Neutrophil (primary cell): ENCODE data around the gene SLFNL1.

Source experiments
- H3K27ac ChIP-seq: fragments of 200-600 bp; sonication (generic); 2 replicates; pipeline ENCODE4 v1.5.1; 2016; ENCODE audit warnings: mild to moderate bottlenecking, moderate library complexity
- H3K27me3 ChIP-seq: fragments of 200-600 bp; sonication (generic); 2 replicates; pipeline ENCODE4 v1.6.0; 2016; ENCODE audit warnings: mild to moderate bottlenecking
- H3K36me3 ChIP-seq: fragments of 200-600 bp; sonication (generic); 2 replicates; pipeline ENCODE4 v1.5.1; 2017
- H3K4me1 ChIP-seq, 2 experiments: fragments of 200-600 bp in 1 of 2; sonication (generic) in 1 of 2; 1 replicate in 1 of 2; 2 replicates in 1 of 2; pipeline versions ENCODE4 v1.5.1 to v1.6.1; 2013 to 2016; ENCODE audit warnings: low read depth in 1 of 2, low read length in 1 of 2, mild to moderate bottlenecking in 1 of 2, moderate library complexity in 1 of 2; ENCODE audit not compliant: control insufficient read depth in 1 of 2, insufficient read depth in 1 of 2
- H3K4me3 ChIP-seq, 2 experiments: fragments of 200-600 bp in 1 of 2; sonication (generic) in 1 of 2; 1 replicate in 1 of 2; 2 replicates in 1 of 2; pipeline ENCODE4 v1.5.1; 2013 to 2016; ENCODE audit warnings: low read depth in 1 of 2, low read length in 1 of 2, mild to moderate bottlenecking in 1 of 2, moderate library complexity in 1 of 2
- H3K9me3 ChIP-seq: fragments of 200-600 bp; sonication (generic); 2 replicates; pipeline ENCODE4 v1.5.1; 2016
- TF ChIP-seq, protein P1 (sequence below): fragments of 200-600 bp; sonication (generic); IDR thresholded peaks from 2 replicates; pipeline ENCODE4 v1.5.1; 2016; ENCODE audit warnings: antibody characterized with exemption

SLFNL1 gene

DNA sequence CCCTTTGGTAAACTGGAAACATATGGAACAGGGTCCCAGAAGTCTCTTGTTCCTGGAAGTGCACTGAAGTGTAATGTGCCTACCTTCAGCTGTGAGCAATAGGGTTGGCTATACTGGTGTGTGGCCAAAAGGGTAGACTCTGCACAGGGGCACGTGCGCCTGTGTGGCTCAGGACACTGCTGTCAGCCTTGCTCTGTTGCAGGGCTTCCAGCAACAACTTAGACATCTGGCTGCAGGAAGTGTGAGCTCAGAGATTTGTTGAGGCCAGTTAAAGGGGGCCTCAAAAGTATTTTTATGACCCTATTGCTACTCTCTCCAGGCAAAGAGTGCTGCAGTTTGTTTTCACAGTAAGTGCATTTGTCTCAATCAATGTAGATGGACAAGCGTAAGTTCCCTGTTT, 34.6 kb downstream of the SLFNL1 start:
- TF ChIP-seq, protein P1, sequence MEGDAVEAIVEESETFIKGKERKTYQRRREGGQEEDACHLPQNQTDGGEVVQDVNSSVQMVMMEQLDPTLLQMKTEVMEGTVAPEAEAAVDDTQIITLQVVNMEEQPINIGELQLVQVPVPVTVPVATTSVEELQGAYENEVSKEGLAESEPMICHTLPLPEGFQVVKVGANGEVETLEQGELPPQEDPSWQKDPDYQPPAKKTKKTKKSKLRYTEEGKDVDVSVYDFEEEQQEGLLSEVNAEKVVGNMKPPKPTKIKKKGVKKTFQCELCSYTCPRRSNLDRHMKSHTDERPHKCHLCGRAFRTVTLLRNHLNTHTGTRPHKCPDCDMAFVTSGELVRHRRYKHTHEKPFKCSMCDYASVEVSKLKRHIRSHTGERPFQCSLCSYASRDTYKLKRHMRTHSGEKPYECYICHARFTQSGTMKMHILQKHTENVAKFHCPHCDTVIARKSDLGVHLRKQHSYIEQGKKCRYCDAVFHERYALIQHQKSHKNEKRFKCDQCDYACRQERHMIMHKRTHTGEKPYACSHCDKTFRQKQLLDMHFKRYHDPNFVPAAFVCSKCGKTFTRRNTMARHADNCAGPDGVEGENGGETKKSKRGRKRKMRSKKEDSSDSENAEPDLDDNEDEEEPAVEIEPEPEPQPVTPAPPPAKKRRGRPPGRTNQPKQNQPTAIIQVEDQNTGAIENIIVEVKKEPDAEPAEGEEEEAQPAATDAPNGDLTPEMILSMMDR: no peak
- no peaks in the 10 kb centered on the region for H3K27me3 ChIP-seq
- peaks cover 26% of the 10 kb centered on the region for H3K36me3 ChIP-seq

DNA sequence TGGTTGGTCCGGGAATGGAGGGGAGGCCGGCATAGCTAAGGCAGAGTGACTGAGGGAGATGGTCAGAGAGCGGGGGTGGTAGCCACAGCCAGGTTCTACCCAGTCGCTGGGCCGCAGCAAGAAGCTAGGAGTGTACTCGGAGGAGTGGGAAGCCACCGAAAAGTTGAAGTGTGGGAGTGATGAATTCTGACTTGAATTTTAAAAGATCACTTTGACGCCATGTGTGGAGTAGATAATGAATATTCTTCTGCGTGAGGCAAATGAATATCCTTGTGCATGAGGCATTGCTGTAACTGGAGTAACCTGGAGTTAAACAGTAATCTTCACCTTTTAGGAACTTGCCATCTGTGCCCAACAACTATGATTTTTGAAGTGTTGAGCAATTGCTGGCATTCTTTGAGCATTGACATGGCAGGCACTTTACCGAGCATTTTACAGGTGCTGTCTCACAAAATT, 35.2 kb downstream of the SLFNL1 start:
- H3K4me3 ChIP-seq: no peak overlapping the region
- H3K27me3 ChIP-seq: no peaks in the 10 kb centered on the region
- TF ChIP-seq, protein P1: no peak
- no peak overlapping the region for H3K27ac ChIP-seq
- H3K36me3 ChIP-seq: peaks cover 26% of the 10 kb centered on the region
- no peaks in the 10 kb centered on the region for H3K9me3 ChIP-seq
- no peaks in the 10 kb centered on the region for H3K4me1 ChIP-seq

More for the DNA sequence above, 34.6 kb downstream of the SLFNL1 start:
- Histone ChIP-seq H3K4me3 (no peak overlapping the region), H3K4me1 (no peaks in the 10 kb centered on the region), H3K27ac (no peak overlapping the region), H3K9me3 (no peaks in the 10 kb centered on the region)

DNA sequence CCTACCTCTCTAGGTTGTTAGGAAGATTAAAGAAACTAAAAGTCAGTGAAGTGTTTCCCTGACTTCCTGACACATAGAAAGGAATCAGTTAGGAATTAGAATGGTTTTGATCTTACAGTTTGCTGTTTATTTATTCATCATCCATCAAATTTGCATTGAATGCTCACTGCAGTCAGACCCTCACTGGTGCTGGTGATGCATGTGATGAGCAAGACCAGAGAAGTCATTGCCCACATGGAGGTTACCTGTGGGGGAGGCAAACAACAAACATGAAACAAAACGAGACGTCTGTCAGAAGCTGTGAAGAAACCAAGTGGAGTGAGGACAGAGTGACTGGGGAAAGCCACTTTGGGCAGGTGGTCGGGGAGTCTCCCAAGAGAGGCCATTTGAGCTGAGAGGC, 35.6 kb downstream of the SLFNL1 start:
- TF ChIP-seq, protein P1: no peak
- Histone ChIP-seq H3K4me3 (no peak overlapping the region), H3K27ac (no peak overlapping the region), H3K36me3 (peaks cover 26% of the 10 kb centered on the region), H3K4me1 (peaks cover under 1 to 2% of the 10 kb centered on the region in 2 experiments), H3K9me3 (no peaks in the 10 kb centered on the region), H3K27me3 (no peaks in the 10 kb centered on the region)

DNA sequence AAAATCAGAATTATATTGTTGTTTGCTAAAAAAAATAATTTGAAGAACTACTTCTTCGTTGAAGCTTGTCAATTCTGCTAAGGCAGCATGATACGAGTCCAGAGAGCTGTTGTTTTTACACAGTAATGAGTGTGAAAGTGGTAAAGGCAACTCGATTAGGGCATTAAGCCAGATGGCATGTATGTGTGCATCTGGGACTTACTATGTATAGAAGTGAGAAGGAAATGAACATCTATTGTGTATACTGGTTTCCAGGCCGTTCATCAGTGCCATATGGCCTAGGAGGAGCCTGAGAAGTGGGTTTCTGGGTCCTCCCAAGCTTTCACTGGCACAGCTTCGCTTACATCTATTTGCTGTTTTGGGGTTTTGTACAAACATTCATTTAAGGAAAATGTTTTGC, 36.4 kb downstream of the SLFNL1 start:
- Histone ChIP-seq H3K27me3 (no peaks in the 10 kb centered on the region), H3K9me3 (no peaks in the 10 kb centered on the region), H3K4me3 (no peak overlapping the region), H3K27ac (no peak overlapping the region), H3K4me1 (peaks cover 7 to 9% of the 10 kb centered on the region in 2 experiments), H3K36me3 (peaks cover 26% of the 10 kb centered on the region)
- TF ChIP-seq, protein P1: no peak

DNA sequence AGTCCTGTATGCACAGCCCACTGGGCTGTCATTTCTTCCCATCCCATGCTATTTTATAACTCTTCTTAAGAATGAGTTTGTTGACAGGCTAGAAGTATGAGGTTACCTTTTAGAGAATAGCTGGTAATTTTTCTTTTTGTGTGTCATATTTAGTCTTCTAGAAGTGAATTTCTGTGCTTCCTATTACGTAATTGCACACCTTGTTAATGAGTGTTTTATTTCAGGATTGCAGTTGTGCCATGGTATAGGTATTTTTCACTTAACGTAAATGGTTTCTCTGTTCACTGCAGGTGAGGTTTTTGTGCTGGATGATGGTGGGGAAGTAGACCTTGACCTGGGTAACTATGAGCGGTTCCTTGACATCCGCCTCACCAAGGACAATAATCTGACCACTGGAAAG, 37.0 kb downstream of the SLFNL1 start:
- Histone ChIP-seq H3K27me3 (no peaks in the 10 kb centered on the region), H3K4me3 (no peak overlapping the region), H3K36me3 (peaks cover 26% of the 10 kb centered on the region), H3K9me3 (no peaks in the 10 kb centered on the region), H3K4me1 (peaks cover 9 to 11% of the 10 kb centered on the region in 2 experiments), H3K27ac (no peak overlapping the region)
- TF ChIP-seq, protein P1: no peak

DNA sequence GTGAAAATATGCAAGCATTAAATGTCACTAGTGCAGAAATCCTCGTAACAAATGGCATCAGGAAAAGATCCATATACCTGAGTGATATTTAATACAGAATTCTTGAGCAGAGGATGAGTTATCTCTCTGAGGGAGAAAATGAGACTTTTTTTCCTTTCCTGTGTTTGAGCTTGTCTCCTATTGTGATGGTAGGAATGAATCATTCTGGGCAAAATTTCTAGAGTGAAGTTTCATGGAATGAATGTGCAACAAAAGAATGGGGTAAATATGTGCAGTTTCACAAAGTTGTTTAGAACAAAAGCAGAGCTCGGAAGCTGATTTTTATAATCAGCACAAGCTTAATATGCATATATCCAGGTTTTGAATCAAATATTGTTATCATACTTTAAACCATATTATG, 37.5 kb downstream of the SLFNL1 start:
- H3K9me3 ChIP-seq: no peaks in the 10 kb centered on the region
- no peak overlapping the region for H3K4me3 ChIP-seq
- no peaks in the 10 kb centered on the region for H3K27me3 ChIP-seq
- no peak overlapping the region for H3K27ac ChIP-seq
- peaks cover 23% of the 10 kb centered on the region for H3K36me3 ChIP-seq
- TF ChIP-seq, protein P1: no peak
- peaks cover 9 to 13% of the 10 kb centered on the region in 2 experiments for H3K4me1 ChIP-seq
